HG03196 (cell line): ENCODE measurements around the gene ZNF808.
A peak's percentile ranks its signal among the peaks of the same experiment; 100 is the strongest.
"Not testable (repeated sequence)": the region's sequence is repeated elsewhere in the genome, so short reads cannot be mapped to it uniquely, and the experiment has no call there.

Experiments
- ATAC-seq: cut with Tn5 transposase; IDR thresholded peaks from one replicate; pipeline ENCODE4 v1.9.1; 2021; ENCODE audit not compliant: unreplicated experiment

ZNF808 gene

DNA sequence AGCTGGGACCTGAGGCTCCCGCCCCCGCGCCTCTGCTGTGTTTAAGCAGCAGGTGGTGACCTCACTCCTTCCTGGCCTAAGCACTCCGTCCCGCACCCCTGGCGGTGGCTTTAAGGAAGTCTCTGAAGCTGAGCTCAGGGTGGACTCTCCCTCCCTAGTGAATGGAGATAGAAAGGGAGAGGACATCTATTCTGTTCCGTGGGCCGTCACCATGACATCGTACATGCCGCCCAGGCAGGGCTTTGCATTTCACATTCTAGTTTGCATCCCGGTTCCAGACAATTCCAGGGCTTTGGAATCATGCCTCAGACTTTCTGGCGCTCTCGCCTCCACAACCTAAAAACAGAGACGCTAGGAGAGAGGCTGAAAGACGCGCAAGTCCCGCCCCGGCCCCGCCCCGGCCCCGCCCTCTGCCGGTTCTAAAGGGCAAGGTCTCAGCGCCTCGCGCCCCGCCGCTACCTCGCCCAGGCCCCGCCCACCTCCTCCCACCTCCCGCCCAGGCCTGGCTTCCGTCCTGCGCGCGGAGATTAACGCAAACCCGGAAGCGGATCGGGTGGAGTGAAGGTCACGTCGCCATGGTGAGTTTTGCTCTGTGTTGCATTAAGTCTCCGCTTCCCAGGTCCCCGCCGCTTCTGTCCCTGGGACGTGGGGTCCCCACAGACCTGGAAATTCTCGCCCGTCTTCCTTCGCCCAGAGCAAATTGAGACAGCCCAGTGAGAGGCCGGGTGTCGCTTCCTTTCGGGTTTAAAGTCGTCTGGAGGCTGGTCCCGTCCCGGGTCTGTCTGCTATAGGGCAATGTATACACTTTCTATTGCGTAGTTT is at the start of gene ZNF808:
Gene ZNF808, plus strand, starts transcription at position 535 of the 822 bp plus-strand sequence. CDS start 15,617 bp downstream, outside the sequence.
- ATAC-seq = peak; percentile 85

DNA sequence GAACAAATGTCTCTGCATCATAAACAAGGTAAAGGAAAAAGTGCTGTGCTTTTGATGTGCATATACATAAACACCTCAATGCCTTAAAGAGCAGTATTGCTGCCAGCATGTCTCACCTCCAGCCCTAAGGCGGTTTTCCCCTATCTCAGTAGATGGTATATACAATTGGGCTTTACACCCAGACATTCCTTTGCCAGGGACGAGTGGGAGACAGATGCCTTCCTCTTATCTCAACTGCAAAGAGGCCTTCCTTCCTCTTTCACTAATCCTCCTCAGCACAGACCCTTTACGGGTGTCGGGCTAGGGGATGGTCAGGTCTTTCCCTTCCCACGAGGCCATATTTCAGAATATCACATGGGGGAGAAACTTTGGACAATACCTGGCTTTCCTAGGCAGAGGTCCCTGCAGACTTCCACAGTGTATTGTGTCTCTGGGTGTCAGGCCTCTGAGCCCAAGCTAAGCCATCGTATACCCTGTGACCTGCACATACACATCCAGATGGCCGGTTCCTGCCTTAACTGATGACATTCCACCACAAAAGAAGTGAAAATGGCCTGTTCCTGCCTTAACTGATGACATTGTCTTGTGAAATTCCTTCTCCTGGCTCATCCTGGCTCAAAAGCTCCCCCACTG is 43.2 kb upstream of the ZNF808 start:
- not testable (repeated sequence) for ATAC-seq

DNA sequence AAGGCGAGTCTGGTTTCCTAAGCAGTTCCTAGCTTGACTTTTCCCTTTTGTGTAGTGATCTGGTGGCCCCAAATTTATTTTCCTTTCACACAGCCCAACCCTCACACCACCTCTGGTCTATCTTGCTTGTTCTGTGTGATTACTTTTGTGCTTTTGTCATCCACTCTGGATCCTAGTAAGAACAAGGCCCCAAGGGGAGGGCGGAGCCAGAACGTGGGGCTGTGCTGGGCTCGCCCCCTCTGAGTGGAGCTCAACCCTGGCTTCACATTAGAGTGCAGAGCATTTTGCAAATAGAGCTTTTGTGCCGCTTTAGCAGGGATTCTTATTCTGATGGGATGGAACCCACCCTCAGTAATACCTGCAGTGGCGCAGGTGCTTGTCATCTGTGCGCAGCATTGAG is 42.4 kb upstream of the ZNF808 start:
- ATAC-seq = not testable (repeated sequence)

DNA sequence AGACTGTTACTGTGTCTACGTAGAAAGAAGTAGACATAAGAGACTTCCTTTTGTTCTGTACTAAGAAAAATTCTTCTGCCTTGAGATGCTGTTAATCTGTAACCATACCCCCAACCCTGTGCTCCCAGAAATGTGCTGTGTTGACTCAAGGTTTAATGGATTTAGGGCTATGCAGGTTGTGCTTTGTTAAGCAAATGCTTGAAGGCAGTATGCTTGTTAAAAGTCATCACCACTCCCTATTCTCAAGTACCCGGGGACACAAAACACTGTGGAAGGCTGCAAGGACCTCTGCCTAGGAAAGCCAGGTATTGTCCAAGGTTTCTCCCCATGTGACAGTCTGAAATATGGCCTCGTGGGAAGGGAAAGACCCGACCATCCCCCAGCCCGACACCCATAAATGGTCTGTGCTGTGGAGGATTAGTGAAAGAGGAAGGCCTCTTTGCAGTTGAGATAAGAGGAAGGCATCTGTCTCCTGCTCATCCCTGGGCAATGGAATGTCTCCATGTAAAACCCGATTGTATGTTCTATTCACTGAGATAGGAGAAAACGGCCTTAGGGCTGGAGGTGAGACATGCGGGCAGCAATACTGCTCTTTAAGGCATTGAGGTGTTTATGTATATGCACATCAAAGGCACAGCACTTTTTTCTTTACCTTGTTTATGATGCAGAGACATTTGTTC is 41.8 kb upstream of the ZNF808 start:
- ATAC-seq = not testable (repeated sequence)

- ATAC-seq = no peak
These were observed 35.1 kb upstream of the ZNF808 start for GRCh38 chr19:52492201-52492993.

DNA sequence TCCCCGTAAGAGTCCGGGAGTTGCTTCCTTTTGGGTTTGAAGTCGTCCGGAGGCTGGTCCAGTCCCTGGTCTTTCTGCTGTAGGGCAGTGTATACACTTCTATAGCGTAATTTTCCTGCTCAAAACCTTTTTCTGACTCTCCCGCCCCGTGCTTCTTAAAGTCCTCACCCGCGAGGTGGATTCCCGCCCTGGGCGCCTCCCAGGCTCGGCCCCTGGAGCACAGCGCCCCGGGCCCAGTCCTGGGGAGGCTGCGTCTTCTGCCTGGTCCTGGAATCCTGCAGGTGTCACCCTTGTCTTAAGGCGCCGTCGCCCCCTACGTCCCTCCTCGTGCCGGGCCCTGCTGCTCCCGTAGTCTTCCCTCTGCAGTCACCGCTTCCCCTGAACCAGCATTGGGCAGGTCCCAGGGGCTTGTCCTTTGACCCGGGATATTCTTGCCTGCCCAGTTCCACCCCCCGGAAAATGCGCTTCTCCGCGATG is 34.4 kb upstream of the ZNF808 start:
- no peak for ATAC-seq

DNA sequence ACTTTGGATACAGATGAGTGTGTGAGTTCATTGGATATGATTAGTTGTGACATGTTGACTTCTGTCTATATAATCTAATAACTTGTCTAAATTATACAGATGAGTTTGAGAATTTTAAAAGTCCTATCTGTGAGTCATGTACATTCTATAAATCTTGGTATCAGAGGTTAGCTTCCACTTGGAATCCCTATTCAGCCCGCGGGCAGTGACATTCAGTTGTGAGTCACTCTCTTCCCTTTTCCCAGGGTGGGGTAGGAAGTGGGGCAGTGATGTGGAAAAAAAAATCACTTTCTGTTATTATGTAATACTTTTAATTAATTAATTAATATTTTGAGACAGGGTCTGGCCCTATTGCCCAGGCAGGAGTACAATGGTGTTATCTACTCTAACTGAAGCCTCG is 33.0 kb upstream of the ZNF808 start:
- ATAC-seq = no peak

- no peak for ATAC-seq
These were observed 28.9 kb upstream of the ZNF808 start for GRCh38 chr19:52498571-52498970.

GRCh38 chr19:52500474-52500873 is 27.0 kb upstream of the ZNF808 start:
- ATAC-seq = not testable (repeated sequence)

DNA sequence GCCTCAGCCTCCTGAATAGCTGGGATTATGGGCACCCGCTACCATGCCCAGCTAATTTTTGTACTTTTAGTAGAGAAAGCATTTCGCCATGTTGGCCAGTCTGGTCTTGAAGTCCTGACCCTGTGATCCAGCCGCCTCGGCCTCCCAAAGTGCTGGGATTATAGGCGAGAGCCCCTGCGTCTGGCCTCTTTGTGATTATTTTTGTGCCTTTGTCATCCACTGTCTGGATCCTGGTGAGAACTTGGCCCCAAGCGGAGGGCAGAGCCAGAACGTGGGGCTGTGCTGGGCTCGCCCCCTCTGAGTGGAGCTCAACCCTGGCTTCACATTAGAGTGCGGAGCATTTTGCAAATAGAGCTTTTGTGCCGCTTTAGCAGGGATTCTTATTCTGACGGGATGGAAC is 26.5 kb upstream of the ZNF808 start:
- not testable (repeated sequence) for ATAC-seq

DNA sequence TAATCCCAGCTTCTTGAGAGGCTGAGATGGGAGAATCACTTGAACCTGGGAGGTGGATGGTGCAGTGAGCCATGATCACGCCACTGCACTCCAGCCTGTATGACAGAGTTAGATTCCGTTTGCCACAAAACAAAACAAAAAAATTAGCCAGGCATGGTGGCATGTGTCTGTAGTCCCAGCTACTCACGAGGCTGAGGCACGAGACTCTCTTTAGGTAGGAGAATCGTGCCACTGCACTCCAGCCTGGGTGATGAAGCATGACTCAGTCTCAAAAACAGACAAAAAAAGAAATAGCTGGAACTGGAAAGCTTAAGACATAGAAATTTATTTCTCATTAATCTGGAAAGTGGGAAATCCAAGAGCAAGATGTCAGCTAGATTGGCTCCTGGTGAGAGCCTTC is 20.2 kb upstream of the ZNF808 start:
- ATAC-seq = no peak

GRCh38 chr19:52516191-52516590 is 11.3 kb upstream of the ZNF808 start:
- ATAC-seq = no peak

GRCh38 chr19:52518646-52519045 is 8.8 kb upstream of the ZNF808 start:
- no peak for ATAC-seq

- ATAC-seq = not testable (repeated sequence)
These were observed 8.3 kb upstream of the ZNF808 start for GRCh38 chr19:52519175-52519574.

DNA sequence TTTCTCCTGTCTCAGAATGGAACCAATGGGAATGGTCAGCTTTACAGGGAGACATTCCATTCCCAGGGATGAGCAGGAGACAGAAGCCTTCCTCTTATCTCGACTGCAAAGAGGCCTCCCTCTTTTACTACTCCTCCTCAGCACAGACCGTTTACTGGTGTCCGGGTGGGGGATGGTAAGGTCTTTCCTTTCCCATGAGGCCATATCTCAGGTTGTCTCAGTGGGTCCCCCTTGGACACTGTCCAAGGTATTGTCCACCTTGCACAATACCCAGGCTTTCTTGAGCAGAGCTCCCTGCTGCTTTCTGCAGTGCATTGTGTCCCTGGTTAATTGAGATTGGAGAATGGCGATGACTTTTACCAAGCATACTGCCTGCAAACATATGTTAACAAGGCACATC is 7.5 kb upstream of the ZNF808 start:
- no peak for ATAC-seq

DNA sequence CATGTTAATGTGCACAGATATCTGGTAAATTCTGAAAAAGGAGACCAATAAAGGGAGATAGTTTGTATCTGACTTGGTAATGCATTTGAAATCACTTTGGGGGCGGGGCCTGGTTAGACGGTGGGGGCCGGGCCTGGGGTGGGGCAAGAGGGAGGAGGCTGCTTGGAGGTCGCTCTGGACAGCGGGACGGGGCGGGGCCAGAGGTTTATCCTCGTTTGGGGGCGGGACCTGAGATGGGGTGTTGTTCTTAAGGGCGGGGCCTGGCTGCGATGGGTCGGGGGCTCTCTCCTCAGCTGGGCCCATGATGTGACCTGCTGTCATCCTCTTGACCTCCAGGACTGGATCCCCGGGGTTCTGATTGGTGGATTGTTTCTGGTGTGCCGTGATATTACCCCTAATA is 4.9 kb upstream of the ZNF808 start:
- ATAC-seq = no peak

- no peak for ATAC-seq
These were observed 3.4 kb upstream of the ZNF808 start for GRCh38 chr19:52524086-52524485.

- ATAC-seq = peak; percentile 15
These were observed 486 bp downstream of the ZNF808 start for GRCh38 chr19:52527956-52528351.

- ATAC-seq = no peak
These were observed 5.0 kb downstream of the ZNF808 start for GRCh38 chr19:52532480-52532879.

DNA sequence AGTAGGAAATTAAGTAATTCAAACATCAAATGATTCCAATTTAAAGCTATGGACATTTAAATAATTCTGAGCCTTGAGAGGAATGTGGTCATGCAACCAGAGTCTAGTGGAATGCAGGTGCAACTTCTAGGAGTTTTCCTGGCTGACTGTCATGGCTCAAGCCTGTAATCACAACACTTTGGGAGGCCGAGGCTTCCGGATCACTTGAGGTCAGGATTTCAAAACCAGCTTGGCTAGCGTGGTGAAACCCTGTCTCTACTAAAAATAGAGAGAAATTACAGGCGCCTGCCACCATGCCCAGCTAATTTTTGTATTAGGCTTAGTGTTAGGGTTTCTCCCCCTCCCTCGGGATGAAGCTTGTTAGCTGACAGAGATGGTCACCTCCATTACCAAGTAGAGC is 6.4 kb downstream of the ZNF808 start:
- ATAC-seq = no peak

- peak; percentile 14 for ATAC-seq
These were observed 7.9 kb downstream of the ZNF808 start for GRCh38 chr19:52535385-52535770.
